HEK293 (cell line): ENCODE results near the gene LBHD2.

Source experiments
- CTCF ChIA-PET: fragments of 350-600 bp; formaldehyde crosslinking; extraction: SDS; loops from one replicate; lab custom pipeline; 2021; ENCODE audit warnings: antibody characterized with exemption; lab: Yijun Ruan, JAX
- POLR2A ChIA-PET: fragments of 300-600 bp; formaldehyde crosslinking; extraction: SDS; loops from one replicate; lab custom pipeline; 2020; ENCODE audit warnings: antibody characterized with exemption, inconsistent platforms; lab: Yijun Ruan, JAX
- H3K27ac ChIP-seq: fragments of 200-500 bp; sonication (Bioruptor generic); 2 replicates; pipeline ENCODE4 v1.5.1; 2014; ENCODE audit warnings: low read depth, low read length, control low read depth, inconsistent platforms; ENCODE audit errors: extremely low read depth
- H3K36me3 ChIP-seq, 2 experiments: fragments of 200-500 bp in 1 of 2; sonication (Bioruptor generic) in 1 of 2; 1 replicate in 1 of 2; 2 replicates in 1 of 2; pipeline ENCODE4 v1.5.1; 2014 to 2017; ENCODE audit warnings: inconsistent platforms in 2 of 2, low read length in 2 of 2; ENCODE audit not compliant: control insufficient read depth in 2 of 2, insufficient read depth in 1 of 2
- H3K4me1 ChIP-seq: fragments of 200-500 bp; sonication (Bioruptor generic); 2 replicates; pipeline ENCODE4 v1.5.1; 2014; ENCODE audit warnings: mild to moderate bottlenecking, low read length, inconsistent platforms; ENCODE audit not compliant: control insufficient read depth, insufficient read depth
- H3K4me3 ChIP-seq: 2 replicates; pipeline ENCODE4 v1.5.1; 2011; ENCODE audit warnings: low read depth, mild to moderate bottlenecking, control low read depth, low read length, moderate library complexity
- H3K9me3 ChIP-seq: fragments of 200-500 bp; sonication (Bioruptor generic); 2 replicates; pipeline ENCODE4 v1.5.1; 2014; ENCODE audit warnings: low read depth, low read length, inconsistent platforms; ENCODE audit not compliant: control insufficient read depth, insufficient read depth
- HOXC10 ChIP-seq: sonication (generic); formaldehyde crosslinking; IDR thresholded peaks from 2 replicates; pipeline ENCODE4 v1.8.1; 2023; ENCODE audit warnings: mild to moderate bottlenecking, missing genetic modification reagents
- PBX3 ChIP-seq: sonication (generic); formaldehyde crosslinking; IDR thresholded peaks from 2 replicates; pipeline ENCODE4 v1.8.1; 2022; ENCODE audit warnings: mild to moderate bottlenecking, moderate library complexity, missing genetic modification reagents
- RBAK ChIP-seq: fragments of 450-650 bp; formaldehyde crosslinking; IDR thresholded peaks from 2 replicates; pipeline ENCODE4 v1.5.1; 2016; ENCODE audit warnings: missing biosample characterization, missing genetic modification characterization
- SALL2 ChIP-seq: fragments of 450-650 bp; formaldehyde crosslinking; IDR thresholded peaks from 2 replicates; pipeline ENCODE4 v1.5.0; 2017; ENCODE audit warnings: missing biosample characterization, mild to moderate bottlenecking, missing genetic modification characterization, borderline replicate concordance
- SETDB1 ChIP-seq: IDR thresholded peaks from one replicate; pipeline ENCODE4 v1.6.1; 2017; ENCODE audit warnings: mild to moderate bottlenecking, low read length, moderate library complexity, mixed read lengths; ENCODE audit not compliant: insufficient read length
- SP3 ChIP-seq: fragments of 450-650 bp; formaldehyde crosslinking; IDR thresholded peaks from 2 replicates; pipeline ENCODE4 v1.5.1; 2016; ENCODE audit warnings: missing biosample characterization, missing genetic modification characterization
- ZBTB11 ChIP-seq: fragments of 450-650 bp; formaldehyde crosslinking; conservative IDR thresholded peaks from 2 replicates; pipeline ENCODE4 v1.5.1; 2016; ENCODE audit warnings: low read depth, missing biosample characterization, missing genetic modification characterization
- ZNF148 ChIP-seq: fragments of 450-650 bp; formaldehyde crosslinking; IDR thresholded peaks from 2 replicates; pipeline ENCODE4 v1.5.0; 2017; ENCODE audit warnings: missing biosample characterization, missing genetic modification characterization, borderline replicate concordance
- ZNF239 ChIP-seq: fragments of 450-650 bp; formaldehyde crosslinking; IDR thresholded peaks from 2 replicates; pipeline ENCODE4 v1.5.1; 2016; ENCODE audit warnings: missing biosample characterization, missing genetic modification characterization
- ZNF366 ChIP-seq: fragments of 450-650 bp; formaldehyde crosslinking; conservative IDR thresholded peaks from 2 replicates; pipeline ENCODE4 v1.5.1; 2016; ENCODE audit warnings: missing biosample characterization, missing genetic modification characterization
- ZNF560 ChIP-seq: fragments of 450-650 bp; formaldehyde crosslinking; IDR thresholded peaks from 2 replicates; pipeline ENCODE4 v1.5.1; 2017; ENCODE audit warnings: missing biosample characterization, missing genetic modification characterization, borderline replicate concordance
- ZNF639 ChIP-seq: fragments of 450-650 bp; formaldehyde crosslinking; IDR thresholded peaks from 2 replicates; pipeline ENCODE4 v1.5.1; 2016; ENCODE audit warnings: missing biosample characterization, missing genetic modification characterization
- ZNF658 ChIP-seq: fragments of 450-650 bp; formaldehyde crosslinking; IDR thresholded peaks from 2 replicates; pipeline ENCODE4; 2016; ENCODE audit warnings: missing biosample characterization, missing genetic modification characterization
- ZSCAN18 ChIP-seq: fragments of 450-650 bp; formaldehyde crosslinking; IDR thresholded peaks from 2 replicates; pipeline ENCODE4 v1.5.1; 2016; ENCODE audit warnings: missing biosample characterization, missing genetic modification characterization
- ZSCAN5A ChIP-seq: fragments of 450-650 bp; formaldehyde crosslinking; IDR thresholded peaks from 2 replicates; pipeline ENCODE4 v1.5.1; 2016; ENCODE audit warnings: missing biosample characterization, missing genetic modification characterization

LBHD2 gene

GRCh38 chr14:103081951-103082350 is 2.1 kb upstream of the LBHD2 start (continued):
- TF ChIP-seq ZNF148 (no peak), ZSCAN5A (tag by site-specific recombination) (no peak)

GRCh38 chr14:103085106-103086091 is 1.4 kb downstream of the LBHD2 start:
- no peak overlapping the region for H3K27ac ChIP-seq
- POLR2A ChIA-PET: interaction anchor here (0.5 kb wide), 1 partner anchor 1165 kb away, joined by 7 read pairs; no protein-coding TSS in a partner anchor
- TF ChIP-seq SP3 (tag by site-specific recombination) (no peak), ZSCAN18 (no peak), ZNF658 (no peak), RBAK (tag by site-specific recombination) (no peak), SETDB1 (no peak), ZBTB11 (no peak), SALL2 (tag by site-specific recombination) (no peak), ZNF639 (tag by site-specific recombination) (no peak), ZNF148 (no peak), HOXC10 (CRISPR knock-in tag) (no peak), ZNF560 (tag by site-specific recombination) (no peak), ZNF366 (tag by site-specific recombination) (no peak), ZNF239 (tag by site-specific recombination) (no peak), PBX3 (no peak)
- TF ChIP-seq, all 188 proteins: peak for 0
- no peak overlapping the region for H3K4me3 ChIP-seq
- CTCF ChIA-PET: no interaction called here
- no peaks in the 10 kb centered on the region for H3K9me3 ChIP-seq
- no peaks in the 10 kb centered on the region for H3K4me1 ChIP-seq
- H3K36me3 ChIP-seq: no peaks in the 10 kb centered on the region
